Hippocampal formation (tissue), 2 donors: ENCODE measurements around the gene HBD.

Source experiments
- DNase-seq, 2 donors: peaks; one replicate each; lab custom pipeline; 2025; lab: John Stamatoyannopoulos, UW

The HBD gene

DNA sequence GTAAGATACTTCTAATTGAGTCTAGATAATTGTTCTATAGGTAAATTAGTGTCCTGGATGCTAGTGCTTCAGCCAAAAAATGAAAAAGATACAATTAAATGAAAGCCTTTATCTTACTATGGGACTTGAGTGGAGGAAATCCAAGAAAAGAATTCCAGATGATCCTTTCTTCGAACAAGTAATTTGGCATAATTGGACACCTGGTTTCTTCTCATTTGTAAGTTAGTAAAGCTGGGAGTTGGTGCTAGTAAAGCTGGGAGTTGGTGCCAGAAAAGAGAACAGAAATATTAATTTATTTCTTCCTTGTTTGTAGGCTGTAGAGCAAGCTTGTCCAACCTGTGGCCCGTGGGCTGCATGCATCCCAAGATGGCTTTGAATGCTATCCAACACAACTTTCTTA is 46.1 kb downstream of the HBD start:
- no peak for DNase-seq
